NCI-H82 treated with DMSO at 0.1 percent for 48 hours (cell line): Measurements from ENCODE around the gene SLC4A9.
"Not testable (repeated sequence)": the region's sequence is repeated elsewhere in the genome, so short reads cannot be mapped to it uniquely, and the experiment has no call there.

ENCODE experiments used
- DNase-seq: peaks from one replicate; lab custom pipeline; 2025; ENCODE audit not compliant: unreplicated experiment; lab: John Stamatoyannopoulos, UW

Gene SLC4A9

GRCh38 chr5:140399979-140400729 is 40.2 kb downstream of the SLC4A9 start:
- peak; percentile 19 for DNase-seq

- peak; percentile 91 for DNase-seq
Observed at GRCh38 chr5:140400730-140401361, 40.9 kb downstream of the SLC4A9 start.

- peak; percentile 96 for DNase-seq
Observed at GRCh38 chr5:140401362-140402257, 41.6 kb downstream of the SLC4A9 start, which contains the start of gene ANKHD1. Gene ANKHD1 (plus strand): TSS chr5:140401833. CDS start chr5:140401968, 135 bp downstream.

GRCh38 chr5:140402258-140403074 is 42.5 kb downstream of the SLC4A9 start:
- DNase-seq, result peak; percentile 7

GRCh38 chr5:140403613-140404012 is 43.6 kb downstream of the SLC4A9 start:
- no peak for DNase-seq

GRCh38 chr5:140408750-140409241 is 48.8 kb downstream of the SLC4A9 start:
- DNase-seq, result no peak

- DNase-seq, result no peak
Observed at GRCh38 chr5:140413230-140413629, 53.2 kb downstream of the SLC4A9 start.

- DNase-seq, result no peak
Observed at GRCh38 chr5:140417235-140417634, 57.2 kb downstream of the SLC4A9 start.

GRCh38 chr5:140418862-140419520 is 59.0 kb downstream of the SLC4A9 start:
- no peak for DNase-seq

- no peak for DNase-seq
Observed at GRCh38 chr5:140420226-140420570, 60.2 kb downstream of the SLC4A9 start.

- DNase-seq, result no peak
Observed at GRCh38 chr5:140420665-140421361, 60.8 kb downstream of the SLC4A9 start.

- not testable (repeated sequence) for DNase-seq
Observed at GRCh38 chr5:140421375-140421774, 61.4 kb downstream of the SLC4A9 start.

GRCh38 chr5:140423609-140424008 is 63.6 kb downstream of the SLC4A9 start:
- no peak for DNase-seq

GRCh38 chr5:140424135-140424534 is 64.1 kb downstream of the SLC4A9 start:
- DNase-seq, result no peak
